Upper lobe of left lung (tissue), 6 donors: Measurements from ENCODE around the gene ZFHX2. TPM values are rescaled to one million over a fixed set of nuclear protein-coding genes. Genes with fewer than 3 reads are reported as not detected.
A peak's percentile ranks its signal among the peaks of the same experiment; 100 is the strongest.

Experiments used
- ATAC-seq, 2 donors: fragments of 200-7000 bp; cut with Tn5 transposase; one replicate each; pipeline ENCODE4 v1.9.1; 2022; ENCODE audit warnings: mild to moderate bottlenecking in 2 of 2, moderate library complexity in 2 of 2; ENCODE audit not compliant: low FRiP score in 2 of 2
- DNase-seq, 2 donors: peaks; one replicate each; pipeline ENCODE4 v3.0.0-alpha.2; 2019 to 2020
- H3K27ac ChIP-seq, 4 donors: fragments of 200-600 bp; sonication (generic); one replicate each; pipeline ENCODE4 v1.5.1; 2016 to 2019
- H3K27me3 ChIP-seq, 4 donors: fragments of 200-600 bp; sonication (generic); one replicate each; pipeline ENCODE4 v1.5.1; 2017 to 2019
- H3K36me3 ChIP-seq, 4 donors: fragments of 200-600 bp; sonication (generic); one replicate each; pipeline ENCODE4 v1.5.1; 2016 to 2019
- H3K4me1 ChIP-seq, 4 donors: fragments of 200-600 bp; sonication (generic); one replicate each; pipeline ENCODE4 v1.5.1; 2018 to 2019
- H3K4me3 ChIP-seq, 4 donors: fragments of 200-600 bp; sonication (generic); one replicate each; pipeline ENCODE4 v1.5.1; 2017 to 2019; ENCODE audit warnings: mild to moderate bottlenecking in 2 of 4, moderate library complexity in 1 of 4
- H3K9me3 ChIP-seq, 4 donors: fragments of 200-600 bp; sonication (generic); one replicate each; pipeline ENCODE4 v1.5.1; 2018 to 2019
- EP300 ChIP-seq, 4 donors: sonication (generic); formaldehyde crosslinking; IDR thresholded peaks; one replicate each; pipeline ENCODE4 v1.5.1; 2017; ENCODE audit warnings: antibody characterized with exemption in 4 of 4, control low read depth in 2 of 4
- POLR2A ChIP-seq, 4 donors: fragments of 450-650 bp; IDR thresholded peaks; one replicate each; pipeline ENCODE4 v1.5.1; 2016 to 2017; ENCODE audit warnings: antibody characterized with exemption in 4 of 4, mild to moderate bottlenecking in 2 of 4
- POLR2AphosphoS5 ChIP-seq, 2 donors: sonication (generic); formaldehyde crosslinking; IDR thresholded peaks; one replicate each; pipeline ENCODE4 v1.5.1; 2017; ENCODE audit warnings: antibody characterized with exemption in 2 of 2
- WGBS, 2 donors: methylation state at CpG; one replicate each; pipeline ENCODE4 v1.1.5; 2017 to 2018; 5-methylcytosine and 5-hydroxymethylcytosine counted together
- total RNA-seq, 6 donors: library from RNA; depleted of rRNA in 4 of 6; stranded (reverse); fragments of >200 nt in 4 of 6; gene quantifications; one replicate each; pipeline versions ENCODE4 v1.1.0 to v1.2.1, GENCODE V29; 2016 to 2021
- TF ChIP-seq, protein P1 (sequence below), 6 experiments: fragments of 450-650 bp in 4 of 6; fragments of 200-600 bp in 2 of 6; sonication (generic) in 2 of 6; IDR thresholded peaks; one replicate each; pipeline ENCODE4 v1.5.1; 2016 to 2019; ENCODE audit warnings: antibody characterized with exemption in 6 of 6
- donor health status: DM: no; HTN: no; CAD: no; lungs with moderate emphysema.
- donor health status: DM: no; HTN: yes; CAD: no; lungs with severe emphysema.

The ZFHX2 gene
- total RNA-seq, 6 donors from 2014 or later, result 1.7 to 6.3 (median 3.0) TPM

DNA sequence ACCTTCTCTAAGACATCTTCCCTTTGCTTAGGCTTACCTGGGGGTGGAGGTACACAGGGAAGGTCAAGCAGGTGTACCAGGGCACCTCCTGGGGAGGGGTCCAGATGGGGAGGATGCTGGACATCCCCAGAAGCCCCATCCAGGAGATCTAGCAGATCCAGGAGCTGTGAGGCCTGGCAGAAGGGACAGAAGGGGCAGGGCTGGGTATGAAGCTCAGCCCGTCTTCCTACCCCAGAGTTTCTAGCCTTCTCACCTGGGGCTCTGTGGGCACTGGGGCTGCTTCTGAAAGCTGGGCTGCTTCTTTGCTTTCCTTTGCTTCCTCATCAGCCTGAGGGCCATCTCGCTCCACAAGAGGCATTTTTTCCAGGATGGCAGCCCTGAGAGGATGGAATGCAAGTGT is 9.7 kb upstream of the ZFHX2 start:
- ATAC-seq, result no peak
- H3K27ac ChIP-seq, result no peak overlapping the region
- no peaks in the 10 kb centered on the region for H3K9me3 ChIP-seq
- TF ChIP-seq POLR2A (IDR thresholded peaks at IDR 0.05) (no peak), POLR2AphosphoS5 (IDR thresholded peaks at IDR 0.05) (no peak), EP300 (IDR thresholded peaks at IDR 0.05) (no peak)
- TF ChIP-seq, protein P1, sequence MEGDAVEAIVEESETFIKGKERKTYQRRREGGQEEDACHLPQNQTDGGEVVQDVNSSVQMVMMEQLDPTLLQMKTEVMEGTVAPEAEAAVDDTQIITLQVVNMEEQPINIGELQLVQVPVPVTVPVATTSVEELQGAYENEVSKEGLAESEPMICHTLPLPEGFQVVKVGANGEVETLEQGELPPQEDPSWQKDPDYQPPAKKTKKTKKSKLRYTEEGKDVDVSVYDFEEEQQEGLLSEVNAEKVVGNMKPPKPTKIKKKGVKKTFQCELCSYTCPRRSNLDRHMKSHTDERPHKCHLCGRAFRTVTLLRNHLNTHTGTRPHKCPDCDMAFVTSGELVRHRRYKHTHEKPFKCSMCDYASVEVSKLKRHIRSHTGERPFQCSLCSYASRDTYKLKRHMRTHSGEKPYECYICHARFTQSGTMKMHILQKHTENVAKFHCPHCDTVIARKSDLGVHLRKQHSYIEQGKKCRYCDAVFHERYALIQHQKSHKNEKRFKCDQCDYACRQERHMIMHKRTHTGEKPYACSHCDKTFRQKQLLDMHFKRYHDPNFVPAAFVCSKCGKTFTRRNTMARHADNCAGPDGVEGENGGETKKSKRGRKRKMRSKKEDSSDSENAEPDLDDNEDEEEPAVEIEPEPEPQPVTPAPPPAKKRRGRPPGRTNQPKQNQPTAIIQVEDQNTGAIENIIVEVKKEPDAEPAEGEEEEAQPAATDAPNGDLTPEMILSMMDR (IDR thresholded peaks at IDR 0.05), result no peak
- peaks cover 9 to 34% (median 16%) of the 10 kb centered on the region in 4 donors for H3K4me1 ChIP-seq
- H3K4me3 ChIP-seq, result no peak overlapping the region
- H3K27me3 ChIP-seq, result no peaks in the 10 kb centered on the region
- WGBS, 2 donors, result 100% methylated on average over 2 of the region's 2 CpGs; no CpG with 5 or more reads in 1 of the 2 donors
- peaks cover 0 to 65% (median 45%) of the 10 kb centered on the region in 4 donors for H3K36me3 ChIP-seq
- no peak for DNase-seq

DNA sequence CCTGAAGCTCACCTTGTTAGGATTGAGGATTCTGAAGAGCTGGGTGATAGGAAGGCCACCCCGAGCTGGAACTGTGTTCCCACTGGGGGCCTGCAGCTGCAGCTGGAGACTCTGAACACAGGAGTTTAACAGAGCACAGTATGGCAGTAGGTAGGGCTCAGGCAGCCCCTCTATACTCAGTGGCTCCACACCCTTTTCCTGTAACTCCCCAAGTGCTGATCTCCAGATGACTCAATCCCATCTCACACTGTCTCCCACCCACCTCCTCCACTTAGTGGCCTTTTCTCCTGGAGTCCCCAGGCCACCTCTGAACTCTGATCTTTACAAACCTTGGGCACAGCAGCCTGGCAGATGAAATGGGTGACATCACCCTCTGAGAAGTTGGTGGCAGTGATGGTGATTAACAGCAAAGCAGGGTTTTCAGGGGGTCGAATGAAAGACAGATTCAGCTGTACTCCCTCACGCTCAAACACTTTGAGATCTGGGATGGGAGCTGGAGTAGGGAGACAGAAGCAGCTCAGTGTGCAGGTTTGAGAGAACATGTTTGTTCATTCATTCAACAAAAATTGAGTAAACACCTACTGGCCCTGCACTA is 8.5 kb upstream of the ZFHX2 start:
- Histone ChIP-seq H3K27ac (no peak overlapping the region), H3K27me3 (no peaks in the 10 kb centered on the region), H3K9me3 (no peaks in the 10 kb centered on the region), H3K4me3 (no peak overlapping the region), H3K36me3 (peaks cover 0 to 55% (median 39%) of the 10 kb centered on the region in 4 donors), H3K4me1 (peaks cover 16 to 39% (median 22%) of the 10 kb centered on the region in 4 donors)
- ATAC-seq (no peak), DNase-seq (no peak)
- TF ChIP-seq EP300 (IDR thresholded peaks at IDR 0.05), result no peak
- TF ChIP-seq POLR2A (IDR thresholded peaks at IDR 0.05), result no peak
- TF ChIP-seq POLR2AphosphoS5 (IDR thresholded peaks at IDR 0.05), result no peak
- TF ChIP-seq, protein P1 (IDR thresholded peaks at IDR 0.05), result no peak
- WGBS, 2 donors, result 93 to 100% methylated on average over 2 to 3 of the region's 3 CpGs

DNA sequence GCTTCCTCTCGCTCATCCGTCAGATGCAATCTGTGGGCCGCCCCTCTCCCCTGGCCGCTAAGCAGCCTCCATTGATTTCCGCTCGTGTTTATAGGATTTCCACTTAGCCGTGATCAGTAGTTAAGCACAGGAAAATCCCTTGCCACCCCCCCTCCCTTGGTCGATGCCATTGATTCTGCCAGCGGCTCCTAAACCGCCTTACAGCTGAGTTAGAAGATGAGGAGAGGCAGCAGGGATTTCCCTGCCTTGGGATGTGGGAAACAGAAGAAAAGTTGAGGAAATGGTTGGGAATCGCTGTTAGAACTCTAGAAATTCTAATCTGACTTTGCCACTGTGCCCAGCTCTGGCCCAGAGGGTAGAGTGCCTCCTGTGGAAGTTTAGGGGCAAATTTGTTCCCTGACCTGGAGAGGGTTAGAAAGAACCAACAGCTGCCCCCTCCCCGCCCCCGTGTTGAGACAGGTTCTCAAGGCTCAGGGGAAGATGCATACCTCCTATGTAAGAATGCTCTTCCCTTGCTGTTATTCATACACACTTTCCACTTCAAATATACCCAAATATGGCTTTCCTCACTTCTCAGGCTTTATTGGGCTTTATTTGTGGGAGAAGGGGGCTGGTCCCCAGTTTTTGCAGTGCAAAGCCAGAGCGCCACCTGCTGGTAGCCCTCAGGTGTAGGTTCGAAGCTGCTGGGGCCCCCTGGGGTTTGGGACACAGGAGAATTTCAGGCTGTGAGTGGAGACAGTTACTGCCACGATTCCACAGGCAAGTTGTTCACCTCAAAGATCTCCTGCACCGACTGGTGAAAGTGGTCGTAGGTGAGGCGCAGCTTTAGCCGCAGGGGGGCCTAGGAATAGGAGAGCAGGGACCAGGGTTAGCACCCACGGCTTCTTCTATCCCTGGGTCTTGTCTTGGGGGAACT is 7.7 kb upstream of the ZFHX2 start:
- peaks cover 16 to 39% (median 23%) of the 10 kb centered on the region in 4 donors for H3K4me1 ChIP-seq
- H3K9me3 ChIP-seq, result no peaks in the 10 kb centered on the region
- peak in 1 of 2 donors; percentile 45 for DNase-seq
- H3K4me3 ChIP-seq, result no peak overlapping the region
- H3K27me3 ChIP-seq, result no peaks in the 10 kb centered on the region
- TF ChIP-seq, protein P1 (IDR thresholded peaks at IDR 0.05), result peak; percentile 41 to 87 (median 62)
- TF ChIP-seq POLR2A (IDR thresholded peaks at IDR 0.05), result no peak
- WGBS, 2 donors, result 76 to 78% methylated on average over 20 to 21 of the region's 21 CpGs
- peaks cover 0 to 55% (median 35%) of the 10 kb centered on the region in 4 donors for H3K36me3 ChIP-seq
- no peak for ATAC-seq
- H3K27ac ChIP-seq, result no peak overlapping the region

DNA sequence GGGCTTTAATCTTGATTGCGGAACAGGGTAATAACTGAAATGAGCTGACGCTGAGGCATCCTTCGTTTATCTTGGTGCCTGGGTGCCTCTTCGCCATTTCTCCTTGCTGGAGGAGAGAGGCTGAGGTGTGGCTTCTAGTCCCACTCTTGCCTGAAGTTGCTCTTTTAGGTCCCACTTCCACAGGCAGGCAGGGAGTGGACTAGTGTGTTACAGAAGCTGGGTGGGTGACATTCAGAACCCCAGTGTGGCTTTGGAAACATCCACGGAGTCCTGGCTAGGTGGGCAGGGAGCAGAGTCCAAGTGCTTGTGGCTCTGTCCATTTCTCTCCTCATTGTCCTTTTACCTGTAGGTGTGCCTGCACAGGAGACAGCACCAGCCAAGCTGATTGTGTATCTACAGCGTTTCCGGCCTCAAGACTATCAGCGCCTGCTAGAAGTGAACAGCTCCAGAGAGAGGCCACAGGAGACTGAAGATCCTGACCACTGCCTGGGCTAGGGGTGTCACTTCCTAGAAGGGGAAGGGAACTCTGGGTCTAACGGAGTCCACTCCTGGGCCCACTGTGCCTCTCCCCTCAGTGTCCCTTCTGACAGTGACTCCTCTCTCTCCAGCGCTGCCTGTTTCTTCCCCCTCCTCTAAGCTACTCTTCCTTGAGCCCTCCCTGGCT is 6.9 kb upstream of the ZFHX2 start:
- Histone ChIP-seq H3K27me3 (no peaks in the 10 kb centered on the region), H3K36me3 (peaks cover 0 to 49% (median 31%) of the 10 kb centered on the region in 4 donors), H3K27ac (no peak overlapping the region), H3K4me1 (peaks cover 16 to 39% (median 23%) of the 10 kb centered on the region in 4 donors), H3K4me3 (no peak overlapping the region), H3K9me3 (no peaks in the 10 kb centered on the region)
- DNase-seq, result no peak
- TF ChIP-seq, protein P1 (IDR thresholded peaks at IDR 0.05), result no peak
- no peak for TF ChIP-seq POLR2A (IDR thresholded peaks at IDR 0.05)
- 89% methylated on average over 10 of the region's 10 CpGs for WGBS, 2 donors
- no peak for ATAC-seq
